Measurements from ENCODE around the gene BCAR3.
"Not testable (repeated sequence)": the region's sequence is repeated elsewhere in the genome, so short reads cannot be mapped to it uniquely, and the experiment has no call there.

BCAR3 gene

GRCh38 chr1:93687542-93687941 is 5.9 kb upstream of the BCAR3 start:
- FAIRE-seq: no peak

- FAIRE-seq: no peak
These were observed 5.0 kb upstream of the BCAR3 start for GRCh38 chr1:93686504-93687250.

DNA sequence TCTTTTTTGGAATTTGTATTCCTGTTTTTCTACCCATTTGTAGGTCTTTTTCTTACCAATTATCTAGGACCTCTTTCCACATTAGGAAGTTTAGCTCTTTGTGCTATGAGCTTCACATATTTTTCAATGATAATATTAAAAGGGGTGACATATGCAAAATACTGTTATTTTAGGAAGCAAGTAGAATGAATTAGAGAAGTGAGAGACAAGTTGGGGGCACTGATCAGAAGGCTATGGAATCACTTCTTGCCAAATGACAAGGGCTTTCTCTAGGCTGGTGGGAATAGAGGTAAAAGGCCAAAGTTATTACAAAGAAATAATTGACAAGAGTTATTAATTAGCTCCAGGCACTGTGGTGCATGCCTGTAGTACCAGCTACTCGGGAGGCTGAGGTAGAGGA is 4.3 kb upstream of the BCAR3 start:
- FAIRE-seq: no peak

DNA sequence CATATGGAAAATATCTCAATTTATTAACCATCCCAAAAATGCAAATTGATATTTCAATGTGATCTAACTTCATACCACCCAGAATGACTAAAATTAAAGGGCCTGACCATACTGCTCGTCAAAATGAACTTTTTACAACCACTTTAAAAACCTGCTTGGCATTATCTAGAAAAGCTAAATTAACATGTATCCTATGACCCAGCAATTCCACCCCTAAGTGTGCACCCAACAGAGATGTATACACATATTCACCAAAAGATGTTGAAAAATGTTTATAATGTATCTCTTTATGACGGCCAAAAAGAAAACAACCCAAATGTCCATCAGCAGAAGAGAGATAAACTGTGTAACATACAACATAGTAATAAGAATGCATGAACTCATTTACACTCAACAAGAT is 1.6 kb upstream of the BCAR3 start:
- no peak for FAIRE-seq

DNA sequence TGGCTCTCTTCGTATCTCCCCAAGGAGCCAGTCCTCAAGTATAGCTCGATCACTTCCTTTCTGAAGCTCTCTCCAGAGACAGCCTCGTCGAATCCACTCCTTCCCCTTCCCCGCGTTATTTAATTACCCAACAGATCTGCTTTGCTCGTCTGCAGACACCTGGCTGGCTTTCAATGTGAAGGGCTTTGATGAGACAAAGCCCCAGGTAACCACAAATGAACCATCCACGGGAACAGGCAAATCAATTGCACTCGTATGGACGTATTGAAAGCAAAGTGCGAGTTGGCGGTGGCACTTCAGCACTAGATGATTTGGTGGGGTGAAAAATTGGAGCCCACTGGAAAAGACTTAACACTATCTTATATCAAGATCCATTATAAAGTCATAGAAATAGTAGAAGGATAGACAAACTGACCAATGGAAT is 364 bp upstream of the BCAR3 start:
- FAIRE-seq: no peak

GRCh38 chr1:93680420-93681100 is 1.1 kb downstream of the BCAR3 start:
- peak; percentile 70 for FAIRE-seq

- FAIRE-seq: no peak
These were observed 1.6 kb downstream of the BCAR3 start for GRCh38 chr1:93680076-93680419.

DNA sequence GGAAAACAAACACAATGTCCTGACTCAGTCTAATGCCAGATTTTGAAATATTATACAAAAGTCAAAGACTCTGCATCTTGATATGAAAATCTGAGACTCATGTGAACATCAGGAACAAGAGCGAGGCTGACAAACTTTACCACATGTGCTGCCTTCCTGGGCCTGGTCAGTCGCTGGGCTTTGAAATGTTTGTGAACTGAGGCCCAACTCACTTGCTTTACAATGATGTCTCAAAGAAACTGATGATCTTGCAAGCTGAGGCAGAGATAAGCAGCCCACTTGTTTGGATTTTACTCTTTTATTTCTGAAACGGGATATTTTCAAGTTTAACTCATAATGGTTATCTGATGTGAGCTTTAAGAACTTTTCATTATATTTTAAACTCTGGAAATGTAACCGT is 2.1 kb downstream of the BCAR3 start:
- no peak for FAIRE-seq

GRCh38 chr1:93678946-93679480 is 2.6 kb downstream of the BCAR3 start:
- no peak for FAIRE-seq

- FAIRE-seq: no peak
These were observed 3.1 kb downstream of the BCAR3 start for GRCh38 chr1:93678491-93678890.

GRCh38 chr1:93677729-93678128 is 3.9 kb downstream of the BCAR3 start:
- FAIRE-seq: no peak

DNA sequence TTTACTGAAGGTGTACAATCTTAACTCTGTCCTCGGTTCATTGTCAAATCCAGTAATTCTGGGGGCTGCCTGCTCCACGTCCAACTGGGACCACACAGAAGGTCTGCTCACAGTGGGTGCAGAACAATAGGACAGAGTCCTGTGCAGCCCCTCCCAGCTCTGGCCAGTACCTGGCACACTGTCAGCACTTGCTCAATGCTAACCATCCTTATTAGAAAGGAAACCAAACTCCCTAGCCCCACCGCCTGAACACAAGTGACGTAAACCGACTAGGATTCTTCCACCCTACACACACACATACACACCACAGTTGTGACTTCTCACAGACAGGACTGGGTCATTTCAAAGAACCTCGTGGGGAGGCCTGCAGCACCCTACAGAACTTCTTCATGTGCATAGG is 5.2 kb downstream of the BCAR3 start:
- FAIRE-seq: no peak

GRCh38 chr1:93675931-93676330 is 5.7 kb downstream of the BCAR3 start:
- FAIRE-seq: no peak

GRCh38 chr1:93675271-93675670 is 6.4 kb downstream of the BCAR3 start:
- no peak for FAIRE-seq

DNA sequence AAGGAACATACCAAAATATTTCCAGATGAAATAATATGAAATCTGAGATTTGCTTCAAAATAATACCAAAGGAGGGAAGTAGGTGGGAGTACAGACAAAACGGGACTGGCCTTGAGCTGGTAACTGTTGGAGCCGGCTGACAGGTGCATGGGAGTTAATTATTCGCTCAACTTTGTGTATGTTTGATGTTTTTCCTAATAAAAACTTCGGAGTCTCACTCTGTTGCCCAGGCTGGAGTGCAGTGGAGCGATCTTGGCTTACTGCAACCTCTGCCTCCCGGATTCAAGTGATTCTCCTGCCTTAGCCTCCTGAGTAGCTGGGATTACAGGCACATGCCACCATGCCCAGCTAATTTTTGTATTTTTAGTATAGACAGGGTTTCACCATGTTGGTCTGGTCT is 7.6 kb downstream of the BCAR3 start:
- FAIRE-seq: not testable (repeated sequence)

GRCh38 chr1:93673163-93673829 is 8.3 kb downstream of the BCAR3 start:
- no peak for FAIRE-seq

DNA sequence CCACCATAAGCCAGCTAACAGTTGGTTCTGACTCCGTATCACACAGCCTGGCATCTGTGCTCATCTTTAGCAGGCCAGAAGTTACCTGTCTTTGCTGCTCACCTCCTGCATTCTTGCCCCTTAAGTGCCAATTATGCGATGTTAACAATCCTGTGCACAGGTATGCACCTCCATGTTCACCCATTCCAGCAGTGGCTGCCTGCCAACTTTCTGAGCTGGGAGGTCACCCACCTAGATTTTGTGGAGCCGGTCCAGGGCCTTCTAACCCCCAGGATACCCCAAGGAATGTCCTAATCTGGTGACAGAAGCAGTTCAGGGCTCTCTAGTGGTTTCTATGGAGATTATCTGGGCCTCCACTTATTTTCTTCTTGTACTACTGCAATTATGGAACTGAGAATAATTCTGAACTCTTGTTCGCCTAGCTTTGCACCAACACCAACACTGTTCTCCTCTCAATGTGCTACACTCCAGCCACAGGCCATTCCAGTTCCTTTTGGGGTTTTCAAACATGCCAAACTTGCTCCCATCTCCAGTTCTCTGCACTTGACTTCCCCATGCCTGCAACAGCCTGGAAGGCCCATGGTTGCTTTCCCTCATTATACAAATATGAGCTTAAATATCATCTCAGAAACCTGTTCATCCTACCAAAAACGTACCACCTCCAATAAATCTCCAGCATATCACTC is 9.0 kb downstream of the BCAR3 start:
- no peak for FAIRE-seq

DNA sequence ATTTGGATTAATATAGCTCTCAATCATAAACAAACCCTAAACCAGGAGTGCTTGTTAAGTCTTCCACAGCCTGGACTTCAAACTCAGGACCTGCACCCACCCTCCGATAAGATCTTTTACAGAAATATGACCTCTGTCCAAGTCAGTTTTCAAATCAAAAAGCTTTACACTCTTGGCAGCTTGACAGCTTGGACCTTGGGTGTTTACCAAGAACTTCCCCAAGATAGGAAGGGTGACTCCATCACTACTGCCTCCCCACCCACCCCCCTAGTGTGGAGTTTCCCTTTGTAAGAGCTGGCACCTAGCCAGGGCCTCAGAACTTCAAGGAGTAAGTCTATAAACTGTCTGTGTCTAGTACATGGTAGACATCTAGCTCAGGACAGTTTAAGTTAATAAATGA is 9.6 kb downstream of the BCAR3 start:
- FAIRE-seq: no peak

GRCh38 chr1:93671099-93671621 is 10.5 kb downstream of the BCAR3 start:
- FAIRE-seq: no peak

DNA sequence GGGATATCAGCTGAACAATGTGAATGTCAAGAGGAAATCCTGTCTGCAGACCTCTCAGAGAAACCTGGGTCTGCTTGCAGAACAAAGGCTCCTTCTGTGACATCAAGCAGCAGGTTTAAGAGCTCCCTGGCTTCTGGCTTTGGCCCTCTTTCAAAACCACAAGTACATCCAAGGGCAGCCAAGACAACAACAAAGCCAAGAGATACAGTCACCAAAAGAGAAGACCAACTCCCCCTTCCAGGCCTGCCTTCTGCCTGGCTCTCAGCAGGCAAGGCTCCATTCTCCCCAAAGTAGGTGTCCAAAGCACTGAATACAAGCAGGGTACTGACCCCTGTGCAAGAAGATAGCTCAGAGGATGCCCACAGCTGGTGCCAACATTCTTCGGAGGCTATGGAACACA is 11.5 kb downstream of the BCAR3 start:
- FAIRE-seq: no peak

- no peak for FAIRE-seq
These were observed 12.3 kb downstream of the BCAR3 start for GRCh38 chr1:93669369-93669768.

- FAIRE-seq: no peak
These were observed 12.7 kb downstream of the BCAR3 start for GRCh38 chr1:93668951-93669350.

DNA sequence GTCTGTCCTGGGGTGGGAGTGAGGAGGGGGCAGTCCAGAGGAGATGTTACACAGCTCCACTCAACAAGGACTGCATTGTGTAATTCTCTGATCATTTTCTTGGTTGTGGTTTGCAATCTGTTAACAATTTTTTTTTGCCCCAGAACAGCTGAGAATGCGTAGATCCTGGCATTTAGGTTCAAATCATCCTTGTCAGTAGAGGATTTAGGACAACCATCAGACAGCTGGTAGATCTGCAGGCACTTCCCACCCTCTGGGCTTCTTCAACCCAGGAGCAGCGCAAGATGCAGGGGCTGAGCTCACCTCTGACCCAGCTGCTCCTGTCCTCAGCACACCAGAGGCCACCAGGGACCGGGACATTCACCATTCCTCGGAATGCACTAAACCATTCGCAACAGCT is 13.5 kb downstream of the BCAR3 start:
- FAIRE-seq: no peak
